RWPE1 (cell line): ENCODE measurements around the gene SYNJ2.

Source experiments
- CTCF ChIA-PET: fragments of 350-600 bp; sonication (Branson Sonifier 250); formaldehyde crosslinking; extraction: SDS; loops from one replicate; lab custom pipeline; 2021; lab: Yijun Ruan, JAX
- POLR2A ChIA-PET: fragments of 400-600 bp; formaldehyde crosslinking; extraction: SDS; loops from one replicate; lab custom pipeline; 2020; ENCODE audit warnings: antibody characterized with exemption; ENCODE audit not compliant: low non-redundant PET; lab: Yijun Ruan, JAX
- DNase-seq: peaks from one replicate; pipeline ENCODE4 v3.0.0; 2012; ENCODE audit warnings: low spot score
- H3K27ac ChIP-seq: fragments of 450-650 bp; 2 replicates; pipeline ENCODE4 v1.5.1; 2017
- TF ChIP-seq, protein P1 (sequence below): fragments of 450-650 bp; conservative IDR thresholded peaks from 2 replicates; pipeline ENCODE4 v1.5.1; 2017; ENCODE audit warnings: low read depth, mild to moderate bottlenecking

The SYNJ2 gene

DNA sequence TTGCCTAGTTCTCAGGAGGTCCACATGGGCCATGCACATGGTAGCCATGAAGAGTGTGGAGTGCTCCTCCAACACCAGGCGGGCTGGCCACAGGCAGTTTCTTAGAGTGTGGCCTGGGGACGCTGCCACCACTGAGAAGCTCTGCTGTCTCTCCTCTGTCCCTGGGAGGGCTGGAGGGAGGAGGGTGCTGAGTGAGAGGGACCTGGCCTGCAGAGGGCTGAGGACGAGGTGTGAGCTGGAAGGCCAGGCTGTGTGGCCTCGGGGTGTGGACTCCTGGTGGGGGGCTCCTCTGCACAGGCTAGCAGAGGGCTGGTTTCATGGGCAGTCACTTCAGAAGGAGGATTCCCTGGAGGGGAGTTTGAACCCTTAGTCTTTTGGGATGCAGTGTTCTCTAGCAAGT is 39.7 kb downstream of the SYNJ2 start:
- DNase-seq, result no peak
- POLR2A ChIA-PET, result no interaction called here
- H3K27ac ChIP-seq, result no peak overlapping the region
- CTCF ChIA-PET, result no interaction called here
- TF ChIP-seq, protein P1, sequence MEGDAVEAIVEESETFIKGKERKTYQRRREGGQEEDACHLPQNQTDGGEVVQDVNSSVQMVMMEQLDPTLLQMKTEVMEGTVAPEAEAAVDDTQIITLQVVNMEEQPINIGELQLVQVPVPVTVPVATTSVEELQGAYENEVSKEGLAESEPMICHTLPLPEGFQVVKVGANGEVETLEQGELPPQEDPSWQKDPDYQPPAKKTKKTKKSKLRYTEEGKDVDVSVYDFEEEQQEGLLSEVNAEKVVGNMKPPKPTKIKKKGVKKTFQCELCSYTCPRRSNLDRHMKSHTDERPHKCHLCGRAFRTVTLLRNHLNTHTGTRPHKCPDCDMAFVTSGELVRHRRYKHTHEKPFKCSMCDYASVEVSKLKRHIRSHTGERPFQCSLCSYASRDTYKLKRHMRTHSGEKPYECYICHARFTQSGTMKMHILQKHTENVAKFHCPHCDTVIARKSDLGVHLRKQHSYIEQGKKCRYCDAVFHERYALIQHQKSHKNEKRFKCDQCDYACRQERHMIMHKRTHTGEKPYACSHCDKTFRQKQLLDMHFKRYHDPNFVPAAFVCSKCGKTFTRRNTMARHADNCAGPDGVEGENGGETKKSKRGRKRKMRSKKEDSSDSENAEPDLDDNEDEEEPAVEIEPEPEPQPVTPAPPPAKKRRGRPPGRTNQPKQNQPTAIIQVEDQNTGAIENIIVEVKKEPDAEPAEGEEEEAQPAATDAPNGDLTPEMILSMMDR, result no peak

DNA sequence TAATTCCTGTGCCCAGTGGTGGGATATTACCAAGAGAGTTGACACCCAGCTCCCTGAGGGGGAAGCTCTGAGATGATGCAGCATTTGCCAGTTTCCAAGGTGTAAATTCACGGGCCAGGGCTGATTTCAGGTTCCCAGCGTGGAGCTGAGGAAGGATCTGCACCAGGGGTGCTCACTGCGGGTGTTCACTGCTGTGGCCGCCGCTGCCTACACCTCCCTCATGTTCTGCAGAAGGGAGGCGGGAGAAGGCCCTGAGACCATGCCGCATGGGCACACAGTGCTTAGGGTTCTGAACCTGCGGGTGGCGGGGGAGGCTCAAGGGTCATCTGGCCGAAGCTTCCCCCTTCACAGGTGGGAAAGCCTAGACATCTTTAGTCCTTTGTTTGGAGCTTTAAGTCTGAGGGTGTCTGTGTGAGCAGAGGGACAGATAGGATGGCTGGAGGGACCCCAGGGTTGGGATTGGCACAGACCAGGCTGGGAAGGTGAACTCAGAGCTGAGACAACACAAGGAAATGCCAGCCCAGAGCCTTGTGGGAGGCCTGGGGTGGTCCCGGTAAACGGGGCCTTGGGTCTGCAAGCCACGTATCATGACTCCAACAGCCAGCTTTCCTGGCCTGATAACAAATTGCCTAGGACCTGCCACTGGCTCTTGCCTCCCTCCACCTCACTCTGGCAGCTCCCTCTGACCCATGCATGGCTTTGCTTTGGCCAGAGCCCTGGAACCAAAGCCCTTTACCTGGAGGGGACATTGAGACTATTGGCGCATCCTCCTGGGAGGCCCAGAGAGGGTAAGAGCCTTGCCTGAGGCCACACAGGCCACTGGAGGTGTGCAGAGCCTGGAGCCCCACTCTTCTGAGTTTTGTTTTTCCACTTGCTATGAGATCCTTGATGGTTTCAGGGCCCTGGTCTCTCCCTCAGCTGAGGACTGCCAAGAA is 40.4 kb downstream of the SYNJ2 start:
- no peak for DNase-seq

DNA sequence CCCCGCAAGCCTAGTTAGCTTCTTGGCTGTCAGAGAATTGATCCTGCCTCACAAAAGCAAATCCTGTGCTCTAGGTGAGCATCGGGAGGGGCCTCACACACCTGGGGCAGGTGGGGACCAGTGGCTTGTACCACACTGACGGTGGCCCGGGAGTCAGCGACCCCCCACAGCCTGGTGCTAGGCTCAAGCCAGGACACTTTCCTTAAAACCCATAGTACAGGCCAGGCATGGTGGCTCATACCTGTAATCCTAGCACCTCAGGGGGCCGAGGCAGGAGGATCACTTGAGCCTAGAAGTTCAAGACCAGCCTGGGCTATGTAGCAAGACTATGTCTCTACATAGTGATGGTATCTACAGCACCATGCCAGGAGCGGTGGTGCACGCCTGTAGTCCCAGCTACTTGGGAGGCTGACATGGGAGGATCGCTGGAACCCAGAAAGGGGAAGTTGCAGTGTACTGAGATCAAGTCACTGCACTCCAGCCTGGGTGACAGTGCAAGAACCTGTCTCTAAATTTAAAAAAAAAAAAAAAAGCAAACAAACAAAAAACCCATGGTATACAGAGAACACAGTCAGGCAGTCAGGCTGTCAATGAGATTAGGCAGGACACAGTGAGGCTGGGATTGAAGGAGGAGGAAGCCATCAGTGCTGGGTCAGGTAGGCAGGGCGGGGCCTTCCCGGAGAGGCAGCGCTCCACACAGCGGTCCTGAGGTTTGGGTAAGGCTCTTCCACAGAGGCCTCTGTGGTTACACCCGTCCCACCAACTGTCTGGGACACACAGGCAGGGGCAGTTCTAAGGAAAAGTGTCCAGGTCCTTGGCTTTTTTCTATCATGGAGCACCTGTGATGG is 41.3 kb downstream of the SYNJ2 start:
- TF ChIP-seq, protein P1, result no peak
- DNase-seq, result no peak
- no peak overlapping the region for H3K27ac ChIP-seq
- ChIA-PET CTCF (no interaction called here), POLR2A (interaction anchor here (0.7 kb wide), 1 partner anchor 28 kb away, joined by 7 read pairs; no protein-coding TSS in a partner anchor)

More for the DNA sequence above, 40.4 kb downstream of the SYNJ2 start:
- no peak overlapping the region for H3K27ac ChIP-seq
- TF ChIP-seq, protein P1, result no peak
- ChIA-PET CTCF (interaction anchor here (0.5 kb wide), 1 partner anchor 14 kb away, joined by 4 read pairs; no protein-coding TSS in a partner anchor), POLR2A (interaction anchor here (0.7 kb wide), 1 partner anchor 29 kb away, joined by 7 read pairs; no protein-coding TSS in a partner anchor)

DNA sequence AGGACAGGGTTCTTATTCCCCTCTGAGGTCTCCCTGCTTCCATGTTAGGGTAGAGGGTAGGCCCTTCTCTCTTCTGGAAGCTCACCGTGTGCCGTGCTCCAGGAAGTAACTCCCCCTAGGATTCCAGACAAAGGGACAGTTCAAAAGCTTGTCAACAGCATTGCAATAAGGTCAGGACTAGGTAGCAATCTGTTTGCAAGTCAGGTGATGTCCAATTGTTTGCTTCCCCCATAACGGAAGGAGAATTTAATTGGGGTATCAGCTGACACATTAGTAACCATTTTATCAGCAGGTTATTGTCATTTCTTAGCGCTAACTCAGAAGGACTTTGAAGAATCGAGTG is 41.9 kb downstream of the SYNJ2 start:
- H3K27ac ChIP-seq, result no peak overlapping the region
- ChIA-PET POLR2A (no interaction called here), CTCF (no interaction called here)
- TF ChIP-seq, protein P1, result no peak
- no peak for DNase-seq

DNA sequence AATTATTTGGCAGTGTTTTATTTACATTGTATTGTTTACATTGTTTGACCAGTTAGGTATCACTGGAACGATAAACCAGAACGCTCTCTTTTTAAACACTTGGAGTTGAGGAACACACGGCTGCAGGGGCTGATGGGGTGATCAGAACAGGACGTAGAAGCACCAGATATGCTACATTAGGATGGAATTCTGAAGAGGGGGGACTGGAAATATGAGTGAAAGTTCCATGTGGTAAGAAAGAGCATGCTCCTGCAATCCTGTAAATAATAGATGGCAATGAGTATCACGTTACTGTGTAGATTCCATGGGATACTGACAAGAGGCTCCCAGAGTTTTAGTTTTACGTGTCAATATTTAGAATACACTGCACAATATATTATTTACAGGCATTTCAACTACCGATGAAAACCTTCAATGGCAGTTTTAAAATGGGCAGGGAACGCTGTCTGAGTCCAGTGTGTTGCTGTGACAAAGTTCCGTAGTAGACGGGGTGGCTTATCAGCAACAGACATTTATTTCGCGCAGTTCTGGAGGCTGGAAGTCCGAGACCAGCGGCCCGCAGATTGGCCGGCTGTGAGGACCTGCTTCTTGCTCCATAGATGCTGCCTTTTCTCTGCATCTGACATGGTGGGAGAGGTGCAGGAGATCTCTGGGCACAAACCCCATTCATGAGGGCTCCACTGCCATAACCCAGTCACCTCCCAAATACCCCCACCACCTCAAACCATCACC is 43.1 kb downstream of the SYNJ2 start:
- no peak overlapping the region for H3K27ac ChIP-seq
- no peak for DNase-seq
- TF ChIP-seq, protein P1, result no peak
- ChIA-PET POLR2A (no interaction called here), CTCF (no interaction called here)
